ENCODE data around the gene CCNJL.

The CCNJL gene

GRCh38 chr5:160312134-160312959, at the start of gene CCNJL:
TSS of gene CCNJL (minus strand) at chr5:160312564. CDS start at chr5:160311923, 641 bp downstream.
- peak within 1 kb of the TSS; percentile 45 for H3K4me3 ChIP-seq (replicated peaks; ENCODE audit: low read depth, low read length)
- TF ChIP-seq CTCF (IDR thresholded peaks at IDR 0.05; ENCODE audit: low read depth, low read length, missing control alignments), result no peak
- no peak for DNase-seq (ENCODE audit: extremely low read depth, low read depth)

- DNase-seq (ENCODE audit: extremely low read depth, low read depth), result no peak
- TF ChIP-seq CTCF (IDR thresholded peaks at IDR 0.05; ENCODE audit: low read depth, low read length, missing control alignments), result no peak
- no peak overlapping the region for H3K4me3 ChIP-seq (replicated peaks; ENCODE audit: low read depth, low read length)
Measured at GRCh38 chr5:160361624-160362228, 49.4 kb upstream of the CCNJL start.

- no peak for DNase-seq (ENCODE audit: extremely low read depth, low read depth)
- H3K4me3 ChIP-seq (replicated peaks; ENCODE audit: low read depth, low read length), result no peak overlapping the region
- no peak for TF ChIP-seq CTCF (IDR thresholded peaks at IDR 0.05; ENCODE audit: low read depth, low read length, missing control alignments)
Measured at GRCh38 chr5:160360310-160360709, 47.9 kb upstream of the CCNJL start.

- no peak for DNase-seq (ENCODE audit: extremely low read depth, low read depth)
- no peak for TF ChIP-seq CTCF (IDR thresholded peaks at IDR 0.05; ENCODE audit: low read depth, low read length, missing control alignments)
- H3K4me3 ChIP-seq (replicated peaks; ENCODE audit: low read depth, low read length), result no peak overlapping the region
Measured at GRCh38 chr5:160359816-160360215, 47.5 kb upstream of the CCNJL start.

- DNase-seq (ENCODE audit: extremely low read depth, low read depth), result no peak
- no peak for TF ChIP-seq CTCF (IDR thresholded peaks at IDR 0.05; ENCODE audit: low read depth, low read length, missing control alignments)
- no peak overlapping the region for H3K4me3 ChIP-seq (replicated peaks; ENCODE audit: low read depth, low read length)
Measured at GRCh38 chr5:160359242-160359641, 46.9 kb upstream of the CCNJL start.

GRCh38 chr5:160357861-160358411, 45.6 kb upstream of the CCNJL start:
- no peak for TF ChIP-seq CTCF (IDR thresholded peaks at IDR 0.05; ENCODE audit: low read depth, low read length, missing control alignments)
- no peak for DNase-seq (ENCODE audit: extremely low read depth, low read depth)
- no peak overlapping the region for H3K4me3 ChIP-seq (replicated peaks; ENCODE audit: low read depth, low read length)

All from HFF-Myc (cell line).